ENCODE data around the gene KLHL40. TPM values are rescaled to one million over a fixed set of nuclear protein-coding genes. Genes with fewer than 3 reads are reported as not detected.

KLHL40 gene
- total RNA-seq, 1 experiment from 2014 or later: not detected

DNA sequence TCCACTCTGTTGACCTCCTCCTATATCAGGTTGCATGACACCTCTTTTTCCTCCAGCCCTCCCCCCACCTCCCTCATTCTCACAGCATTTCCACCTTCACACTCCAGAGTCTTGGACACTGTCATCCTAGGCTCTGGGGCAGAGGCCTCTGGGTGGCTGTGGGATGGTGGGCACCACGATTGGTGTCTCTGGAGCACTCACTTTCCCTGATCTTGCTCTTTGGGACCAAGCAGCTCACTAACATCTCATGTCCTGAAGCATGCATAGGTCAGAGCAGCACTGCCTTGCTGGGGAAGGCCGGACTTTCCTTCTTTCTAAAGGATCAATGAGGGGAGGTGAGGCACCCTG lies 16.9 kb upstream of the KLHL40 start:
- Histone ChIP-seq H2BK15ac (ENCODE audit: low read depth, low read length) (no peak overlapping the region), H3K9me3 (ENCODE audit: control insufficient read depth, low read depth, low read length) (no peaks in the 10 kb centered on the region), H2BK20ac (ENCODE audit: low read depth, low read length, poor library complexity, severe bottlenecking) (no peak overlapping the region), H3K23me2 (ENCODE audit: insufficient read length, low read depth, low read length, poor library complexity, severe bottlenecking) (no peaks in the 10 kb centered on the region), H3K4me2 (ENCODE audit: insufficient read depth, insufficient read length, low read length) (no peak overlapping the region), H3K4me1 (ENCODE audit: insufficient read depth, low read length) (no peaks in the 10 kb centered on the region), H3K27me3 (ENCODE audit: insufficient read depth, low read length) (no peaks in the 10 kb centered on the region), H3K79me1 (ENCODE audit: insufficient read depth, low read depth, low read length, poor library complexity, severe bottlenecking) (no peaks in the 10 kb centered on the region), H3K14ac (ENCODE audit: insufficient read depth, low read length) (no peak overlapping the region), H3K56ac (ENCODE audit: insufficient read length, low read depth, low read length) (no peak overlapping the region), H4K8ac (replicated peaks; ENCODE audit: insufficient read length, low read depth, low read length) (no peak overlapping the region), H2BK12ac (ENCODE audit: insufficient read length, low read depth, low read length) (no peak overlapping the region), H3K4ac (ENCODE audit: low read depth, low read length) (no peak overlapping the region), H3K9ac (ENCODE audit: extremely low read depth, insufficient read length, low read length) (no peak overlapping the region), H2AFZ (ENCODE audit: low read length) (no peak overlapping the region), H2AK5ac (ENCODE audit: insufficient read length, low read length) (no peak overlapping the region), H4K20me1 (ENCODE audit: control insufficient read depth, insufficient read depth, insufficient read length) (no peaks in the 10 kb centered on the region), H3K27ac (ENCODE audit: insufficient read length, low read depth, low read length) (no peak overlapping the region), H4K5ac (ENCODE audit: insufficient read length, low read depth, low read length) (no peak overlapping the region), H3K23ac (ENCODE audit: insufficient read length, low read depth, low read length) (no peak overlapping the region), H2BK120ac (ENCODE audit: low read depth, low read length, poor library complexity, severe bottlenecking) (no peak overlapping the region), H4K91ac (ENCODE audit: insufficient read length, low read depth, low read length) (no peak overlapping the region), H3K79me2 (ENCODE audit: insufficient read depth, low read length) (no peaks in the 10 kb centered on the region), H3T11ph (ENCODE audit: low read length) (no peak overlapping the region), H2BK5ac (ENCODE audit: insufficient read length, low read length) (no peak overlapping the region), H3K18ac (ENCODE audit: insufficient read length, low read depth, low read length) (no peak overlapping the region)
- Mint-ChIP-seq H3K4me3 (no peak overlapping the region), H3K4me1 (peaks cover 8 to 9% of the 10 kb centered on the region in 2 experiments), H3K27ac (no peak overlapping the region), H3K27me3 (ENCODE audit: low read depth) (peaks cover 13% of the 10 kb centered on the region), H3K36me3 (ENCODE audit: insufficient read depth in 1 of 3, low read depth in 3 of 3) (no peaks in the 10 kb centered on the region; a peak in 3 of 7 replicates), H3K9me3 (peaks cover 2 to 4% of the 10 kb centered on the region in 2 experiments; a peak in 2 of 5 replicates)
- no peak for DNase-seq
- TF ChIP-seq, protein P1, sequence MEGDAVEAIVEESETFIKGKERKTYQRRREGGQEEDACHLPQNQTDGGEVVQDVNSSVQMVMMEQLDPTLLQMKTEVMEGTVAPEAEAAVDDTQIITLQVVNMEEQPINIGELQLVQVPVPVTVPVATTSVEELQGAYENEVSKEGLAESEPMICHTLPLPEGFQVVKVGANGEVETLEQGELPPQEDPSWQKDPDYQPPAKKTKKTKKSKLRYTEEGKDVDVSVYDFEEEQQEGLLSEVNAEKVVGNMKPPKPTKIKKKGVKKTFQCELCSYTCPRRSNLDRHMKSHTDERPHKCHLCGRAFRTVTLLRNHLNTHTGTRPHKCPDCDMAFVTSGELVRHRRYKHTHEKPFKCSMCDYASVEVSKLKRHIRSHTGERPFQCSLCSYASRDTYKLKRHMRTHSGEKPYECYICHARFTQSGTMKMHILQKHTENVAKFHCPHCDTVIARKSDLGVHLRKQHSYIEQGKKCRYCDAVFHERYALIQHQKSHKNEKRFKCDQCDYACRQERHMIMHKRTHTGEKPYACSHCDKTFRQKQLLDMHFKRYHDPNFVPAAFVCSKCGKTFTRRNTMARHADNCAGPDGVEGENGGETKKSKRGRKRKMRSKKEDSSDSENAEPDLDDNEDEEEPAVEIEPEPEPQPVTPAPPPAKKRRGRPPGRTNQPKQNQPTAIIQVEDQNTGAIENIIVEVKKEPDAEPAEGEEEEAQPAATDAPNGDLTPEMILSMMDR (conservative IDR thresholded peaks at IDR 0.05): no peak
- WGBS (ENCODE audit: extremely low coverage, insufficient read length, low lambda C conversion rate): no CpG with 5 or more reads among the region's 2 CpGs

Measured in H9 (cell line).